GM19043 (cell line): ENCODE results near the gene JAK2.
"Not testable (repeated sequence)": the region's sequence is repeated elsewhere in the genome, so short reads cannot be mapped to it uniquely, and the experiment has no call there.

Experiments
- ATAC-seq: cut with Tn5 transposase; IDR thresholded peaks from one replicate; pipeline ENCODE4 v1.9.1; 2021; ENCODE audit warnings: low read depth; ENCODE audit not compliant: unreplicated experiment

Gene JAK2

GRCh38 chr9:4979239-4979638 lies 5.8 kb upstream of the JAK2 start:
- ATAC-seq: no peak

- ATAC-seq: no peak
These were observed 4.9 kb upstream of the JAK2 start for GRCh38 chr9:4980086-4980727.

- no peak for ATAC-seq
These were observed 2.2 kb upstream of the JAK2 start for GRCh38 chr9:4982721-4983482.

GRCh38 chr9:4983601-4984165 lies 1.4 kb upstream of the JAK2 start:
- ATAC-seq: no peak

- no peak for ATAC-seq
These were observed 876 bp upstream of the JAK2 start for GRCh38 chr9:4984171-4984620.

- ATAC-seq: peak; percentile 17
These were observed 554 bp downstream of the JAK2 start for GRCh38 chr9:4985386-4986266.

GRCh38 chr9:4986296-4986695 lies 1.2 kb downstream of the JAK2 start:
- no peak for ATAC-seq

GRCh38 chr9:4986783-4987182 lies 1.7 kb downstream of the JAK2 start:
- ATAC-seq: no peak

- ATAC-seq: no peak
These were observed 2.9 kb downstream of the JAK2 start for GRCh38 chr9:4987961-4988421.

- ATAC-seq: no peak
These were observed 7.8 kb downstream of the JAK2 start for GRCh38 chr9:4992872-4993271.

- ATAC-seq: no peak
These were observed 9.3 kb downstream of the JAK2 start for GRCh38 chr9:4994166-4994890.

GRCh38 chr9:4997196-4997595 lies 12.1 kb downstream of the JAK2 start:
- no peak for ATAC-seq

- ATAC-seq: no peak
These were observed 12.6 kb downstream of the JAK2 start for GRCh38 chr9:4997631-4998030.

- ATAC-seq: no peak
These were observed 17.7 kb downstream of the JAK2 start for GRCh38 chr9:5002811-5003210.

- ATAC-seq: no peak
These were observed 19.4 kb downstream of the JAK2 start for GRCh38 chr9:5004481-5004880.

GRCh38 chr9:5008202-5008601 lies 23.1 kb downstream of the JAK2 start:
- no peak for ATAC-seq

- ATAC-seq: no peak
These were observed 28.3 kb downstream of the JAK2 start for GRCh38 chr9:5013374-5013773.

- no peak for ATAC-seq
These were observed 30.9 kb downstream of the JAK2 start for GRCh38 chr9:5015934-5016333.

- no peak for ATAC-seq
These were observed 40.3 kb downstream of the JAK2 start for GRCh38 chr9:5025416-5025815.

- ATAC-seq: not testable (repeated sequence)
These were observed 46.9 kb downstream of the JAK2 start for GRCh38 chr9:5031941-5032340.
